Fibroblast of peridontal ligament (primary cell): ENCODE measurements around the gene NUB1.

Experiments
- DNase-seq: peaks from one replicate; pipeline ENCODE4 v3.0.0-alpha.2; 2010; ENCODE audit errors: extremely low read depth

The NUB1 gene

GRCh38 chr7:151377406-151377805 lies 35.8 kb downstream of the NUB1 start:
- DNase-seq = no peak

- DNase-seq = no peak
Measured at GRCh38 chr7:151378011-151378410, 36.4 kb downstream of the NUB1 start.

- DNase-seq = no peak
Measured at GRCh38 chr7:151378496-151379192, 37.0 kb downstream of the NUB1 start.

GRCh38 chr7:151379193-151379520 lies 37.5 kb downstream of the NUB1 start:
- no peak for DNase-seq

- DNase-seq = no peak
Measured at GRCh38 chr7:151379534-151380198, 38.1 kb downstream of the NUB1 start.

- no peak for DNase-seq
Measured at GRCh38 chr7:151380199-151381097, 38.8 kb downstream of the NUB1 start.

- DNase-seq = no peak
Measured at GRCh38 chr7:151381098-151381347, 39.4 kb downstream of the NUB1 start.

GRCh38 chr7:151381348-151382078 lies 39.9 kb downstream of the NUB1 start:
- no peak for DNase-seq

GRCh38 chr7:151382079-151382885 lies 40.7 kb downstream of the NUB1 start:
- no peak for DNase-seq

GRCh38 chr7:151383638-151384351 lies 42.2 kb downstream of the NUB1 start:
- DNase-seq = no peak

GRCh38 chr7:151384352-151384697 lies 42.7 kb downstream of the NUB1 start:
- DNase-seq = no peak

- no peak for DNase-seq
Measured at GRCh38 chr7:151384776-151385625, 43.4 kb downstream of the NUB1 start.

- DNase-seq = no peak
Measured at GRCh38 chr7:151385626-151386300, 44.2 kb downstream of the NUB1 start.

GRCh38 chr7:151386301-151387160 lies 44.9 kb downstream of the NUB1 start:
- no peak for DNase-seq

- DNase-seq = no peak
Measured at GRCh38 chr7:151387161-151388006, 45.8 kb downstream of the NUB1 start.

- DNase-seq = no peak
Measured at GRCh38 chr7:151388007-151388297, 46.3 kb downstream of the NUB1 start.

- DNase-seq = no peak
Measured at GRCh38 chr7:151388430-151388829, 46.8 kb downstream of the NUB1 start.
